Esophagus muscularis mucosa (tissue), 4 donors: ENCODE results near the gene RHOG. TPM values are rescaled to one million over a fixed set of nuclear protein-coding genes. Genes with fewer than 3 reads are reported as not detected.
A peak's percentile ranks its signal among the peaks of the same experiment; 100 is the strongest.

Experiments
- DNase-seq: peaks from one replicate; pipeline ENCODE4 v3.0.0-alpha.2; 2017; ENCODE audit errors: extremely low spot score
- H3K27ac ChIP-seq, 4 donors: fragments of 200-600 bp; sonication (generic); replicated peaks in 1 of 4; 1 replicate in 3 of 4; 2 replicates in 1 of 4; pipeline ENCODE4 v1.5.1; 2016 to 2019; ENCODE audit warnings: mild to moderate bottlenecking in 1 of 4
- H3K27me3 ChIP-seq, 4 donors: fragments of 200-600 bp; sonication (generic); one replicate each; pipeline versions ENCODE4 v1.5.1 to v1.6.0; 2016 to 2019
- H3K36me3 ChIP-seq, 4 donors: fragments of 200-600 bp; sonication (generic); one replicate each; pipeline ENCODE4 v1.5.1; 2016 to 2019
- H3K4me1 ChIP-seq, 4 donors: fragments of 200-600 bp; sonication (generic); one replicate each; pipeline ENCODE4 v1.5.1; 2016 to 2019
- H3K4me3 ChIP-seq, 4 donors: fragments of 200-600 bp; sonication (generic); 1 replicate in 2 of 4; 2 replicates in 2 of 4; pipeline ENCODE4 v1.5.1; 2016 to 2019; ENCODE audit warnings: mild to moderate bottlenecking in 4 of 4, moderate library complexity in 1 of 4
- H3K9me3 ChIP-seq, 4 donors: fragments of 200-600 bp; sonication (generic); 1 replicate in 3 of 4; 2 replicates in 1 of 4; pipeline ENCODE4 v1.5.1; 2016 to 2019
- CTCF ChIP-seq, 3 experiments: fragments of 200-600 bp in 2 of 3; fragments of 450-650 bp in 1 of 3; sonication (generic) in 2 of 3; IDR thresholded peaks; one replicate each; pipeline ENCODE4 v1.5.1; 2017 to 2019; ENCODE audit warnings: antibody characterized with exemption in 3 of 3, mild to moderate bottlenecking in 2 of 3, moderate library complexity in 1 of 3
- EP300 ChIP-seq: sonication (generic); formaldehyde crosslinking; IDR thresholded peaks from one replicate; pipeline ENCODE4 v1.6.1; 2017; ENCODE audit warnings: antibody characterized with exemption
- POLR2A ChIP-seq: fragments of 450-650 bp; IDR thresholded peaks from one replicate; pipeline ENCODE4 v1.6.1; 2017; ENCODE audit warnings: antibody characterized with exemption, moderate library complexity, mild to moderate bottlenecking, low read depth
- POLR2AphosphoS5 ChIP-seq, 2 donors: sonication (generic); formaldehyde crosslinking; IDR thresholded peaks; one replicate each; pipeline ENCODE4 v1.6.1; 2017; ENCODE audit warnings: antibody characterized with exemption in 2 of 2
- WGBS: methylation state at CpG from one replicate; pipeline ENCODE4 v1.1.5; 2018; 5-methylcytosine and 5-hydroxymethylcytosine counted together
- intact Hi-C: fragments of 100-400 bp; cut with DNase I; formaldehyde crosslinking; loops from one replicate; pipeline ENCODE4 v1.15.1; 2023
- total RNA-seq, 4 donors: library from RNA; depleted of rRNA; stranded (reverse); fragments of >200 nt; gene quantifications; one replicate each; pipeline versions ENCODE4 v1.1.0 to v1.2.1, GENCODE V29; 2016

RHOG gene
- total RNA-seq, 4 donors from 2014 or later, result 53.6 to 75.5 (median 59.4) TPM

GRCh38 chr11:3856856-3857553 is 16.2 kb upstream of the RHOG start:
- no peaks in the 10 kb centered on the region for H3K36me3 ChIP-seq
- TF ChIP-seq POLR2A, result no peak
- no peak for TF ChIP-seq CTCF (IDR thresholded peaks at IDR 0.05)
- TF ChIP-seq EP300, result no peak
- TF ChIP-seq POLR2AphosphoS5 (IDR thresholded peaks at IDR 0.05), result no peak
- peak overlapping the region; percentile 98 to 99 (median 98) for H3K27ac ChIP-seq
- no peaks in the 10 kb centered on the region for H3K9me3 ChIP-seq
- H3K4me1 ChIP-seq, result peaks cover 49 to 69% (median 67%) of the 10 kb centered on the region in 4 donors
- 58% methylated on average over 5 of the region's 5 CpGs for WGBS
- intact Hi-C loops, result loop anchor here (10.0 kb wide), 2 partner anchors 88 to 128 kb away; no protein-coding TSS in a partner anchor
- DNase-seq, result no peak
- no peaks in the 10 kb centered on the region for H3K27me3 ChIP-seq
- peak overlapping the region; percentile 83 to 99 (median 98) for H3K4me3 ChIP-seq

GRCh38 chr11:3855808-3856491 is 15.2 kb upstream of the RHOG start:
- WGBS, result 3% methylated on average over 19 of the region's 40 CpGs
- DNase-seq, result no peak
- intact Hi-C loops, result loop anchor here (1.0 to 10.0 kb wide), 3 partner anchors 89 to 216 kb away; no protein-coding TSS in a partner anchor
- Histone ChIP-seq H3K27ac (peak overlapping the region; percentile 98 to 99 (median 98)), H3K36me3 (no peaks in the 10 kb centered on the region), H3K27me3 (no peaks in the 10 kb centered on the region), H3K4me1 (peaks cover 44 to 59% (median 57%) of the 10 kb centered on the region in 4 donors), H3K9me3 (no peaks in the 10 kb centered on the region), H3K4me3 (peak overlapping the region; percentile 83 to 99 (median 98))
- TF ChIP-seq EP300, result no peak
- peak; percentile 3 for TF ChIP-seq POLR2A
- TF ChIP-seq POLR2AphosphoS5 (IDR thresholded peaks at IDR 0.05), result no peak

- under 1% methylated on average over 26 of the region's 87 CpGs for WGBS
- intact Hi-C loops, result loop anchor here (1.0 to 10.0 kb wide), 3 partner anchors 90 to 217 kb away; no protein-coding TSS in a partner anchor
Measured at GRCh38 chr11:3854977-3855807, 14.4 kb upstream of the RHOG start, which contains the start of gene STIM1. TSS of gene STIM1 (plus strand) at chr11:3855664. CDS start at chr11:3856271, 607 bp downstream.

GRCh38 chr11:3854660-3854976 is 13.9 kb upstream of the RHOG start:
- Histone ChIP-seq H3K36me3 (no peaks in the 10 kb centered on the region), H3K27me3 (no peaks in the 10 kb centered on the region), H3K9me3 (no peaks in the 10 kb centered on the region), H3K4me3 (peak overlapping the region; percentile 83 to 99 (median 98)), H3K27ac (peak overlapping the region; percentile 98 to 99 (median 98)), H3K4me1 (peaks cover 32 to 45% (median 44%) of the 10 kb centered on the region in 4 donors)
- WGBS, result 18% methylated on average over 7 of the region's 7 CpGs
- TF ChIP-seq CTCF (IDR thresholded peaks at IDR 0.05), result no peak
- TF ChIP-seq EP300, result no peak
- TF ChIP-seq POLR2A, result no peak
- TF ChIP-seq POLR2AphosphoS5 (IDR thresholded peaks at IDR 0.05), result no peak
- no peak for DNase-seq
- intact Hi-C loops, result loop anchor here (10.0 kb wide), 2 partner anchors 90 to 130 kb away; no protein-coding TSS in a partner anchor

More at GRCh38 chr11:3854977-3855807, 14.4 kb upstream of the RHOG start, which contains the start of gene STIM1:
- peak; percentile 99 for DNase-seq
- Histone ChIP-seq H3K36me3 (no peaks in the 10 kb centered on the region), H3K4me1 (peaks cover 37 to 51% (median 49%) of the 10 kb centered on the region in 4 donors), H3K4me3 (peak within 1 kb of the TSS; percentile 83 to 99 (median 98)), H3K27me3 (no peaks in the 10 kb centered on the region), H3K9me3 (no peaks in the 10 kb centered on the region), H3K27ac (peak within 1 kb of the TSS; percentile 98 to 99 (median 98))
- TF ChIP-seq EP300 (no peak), POLR2A (peak; percentile 78), CTCF (IDR thresholded peaks at IDR 0.05) (peak; percentile 98 to 100 (median 99)), POLR2AphosphoS5 (IDR thresholded peaks at IDR 0.05) (peak; percentile 86 to 89)
